Karpas-422 (cell line): ENCODE measurements around the gene DGAT2. TPM values are rescaled to one million over a fixed set of nuclear protein-coding genes. Genes with fewer than 3 reads are reported as not detected.

Source experiments
- DNase-seq: peaks from one replicate; pipeline ENCODE4 v3.0.0-alpha.2; 2015
- H2AFZ ChIP-seq: fragments of 200-600 bp; sonication (generic); 2 replicates; pipeline ENCODE4 v1.6.1; 2014; ENCODE audit warnings: antibody characterized with exemption, low read length, mixed read lengths
- H3K27ac ChIP-seq: fragments of 200-600 bp; sonication (generic); 2 replicates; pipeline ENCODE4 v1.5.1; 2014; ENCODE audit warnings: mild to moderate bottlenecking, low read length, moderate library complexity
- H3K27me3 ChIP-seq: fragments of 200-600 bp; sonication (generic); 2 replicates; pipeline ENCODE4 v1.6.1; 2014; ENCODE audit warnings: low read length, mixed read lengths
- H3K36me3 ChIP-seq: fragments of 200-600 bp; sonication (generic); 2 replicates; pipeline ENCODE4 v1.6.1; 2014; ENCODE audit warnings: low read length, mixed read lengths; ENCODE audit not compliant: insufficient read depth
- H3K4me1 ChIP-seq: fragments of 200-600 bp; sonication (generic); 2 replicates; pipeline ENCODE4 v1.6.1; 2014; ENCODE audit warnings: mild to moderate bottlenecking, low read length, mixed read lengths
- H3K4me2 ChIP-seq: fragments of 200-600 bp; sonication (generic); 2 replicates; pipeline ENCODE4 v1.6.1; 2014; ENCODE audit warnings: low read length, low read depth, mild to moderate bottlenecking; ENCODE audit not compliant: poor library complexity, severe bottlenecking
- H3K4me3 ChIP-seq: fragments of 200-600 bp; sonication (generic); 2 replicates; pipeline ENCODE4 v1.5.1; 2014; ENCODE audit warnings: mild to moderate bottlenecking, antibody characterized with exemption, low read length, mixed read lengths
- H3K79me2 ChIP-seq: fragments of 200-600 bp; sonication (generic); 2 replicates; pipeline ENCODE4 v1.6.1; 2014; ENCODE audit warnings: mild to moderate bottlenecking, low read length, mixed read lengths
- H3K9ac ChIP-seq: fragments of 200-600 bp; sonication (generic); 2 replicates; pipeline ENCODE4 v1.6.0; 2014; ENCODE audit warnings: low read length
- H3K9me2 ChIP-seq: fragments of 200-600 bp; sonication (generic), shearing (Covaris generic); replicated peaks from 2 replicates; pipeline ENCODE4 v1.6.0; 2014; ENCODE audit warnings: mild to moderate bottlenecking, low read length, moderate library complexity; ENCODE audit not compliant: insufficient read depth
- H3K9me3 ChIP-seq: fragments of 300-700, 200-600 bp; sonication (generic); 2 replicates; pipeline ENCODE4 v1.6.1; 2014; ENCODE audit warnings: low read length, mixed read lengths
- H4K20me1 ChIP-seq: fragments of 200-600 bp; sonication (generic); 2 replicates; pipeline ENCODE4 v1.6.1; 2014; ENCODE audit warnings: mild to moderate bottlenecking, antibody characterized with exemption, low read length, low read depth; ENCODE audit not compliant: insufficient read depth
- total RNA-seq: library from RNA; depleted of rRNA; stranded (reverse); fragments of >200 nt; shearing (Covaris generic); gene quantifications from 2 replicates; pipeline ENCODE4 v1.2.3, GENCODE V29; 2014; ENCODE audit warnings: low replicate concordance; rRNA removed

DGAT2 gene
- 1.9 and 3.7 TPM in 2 replicates for total RNA-seq

DNA sequence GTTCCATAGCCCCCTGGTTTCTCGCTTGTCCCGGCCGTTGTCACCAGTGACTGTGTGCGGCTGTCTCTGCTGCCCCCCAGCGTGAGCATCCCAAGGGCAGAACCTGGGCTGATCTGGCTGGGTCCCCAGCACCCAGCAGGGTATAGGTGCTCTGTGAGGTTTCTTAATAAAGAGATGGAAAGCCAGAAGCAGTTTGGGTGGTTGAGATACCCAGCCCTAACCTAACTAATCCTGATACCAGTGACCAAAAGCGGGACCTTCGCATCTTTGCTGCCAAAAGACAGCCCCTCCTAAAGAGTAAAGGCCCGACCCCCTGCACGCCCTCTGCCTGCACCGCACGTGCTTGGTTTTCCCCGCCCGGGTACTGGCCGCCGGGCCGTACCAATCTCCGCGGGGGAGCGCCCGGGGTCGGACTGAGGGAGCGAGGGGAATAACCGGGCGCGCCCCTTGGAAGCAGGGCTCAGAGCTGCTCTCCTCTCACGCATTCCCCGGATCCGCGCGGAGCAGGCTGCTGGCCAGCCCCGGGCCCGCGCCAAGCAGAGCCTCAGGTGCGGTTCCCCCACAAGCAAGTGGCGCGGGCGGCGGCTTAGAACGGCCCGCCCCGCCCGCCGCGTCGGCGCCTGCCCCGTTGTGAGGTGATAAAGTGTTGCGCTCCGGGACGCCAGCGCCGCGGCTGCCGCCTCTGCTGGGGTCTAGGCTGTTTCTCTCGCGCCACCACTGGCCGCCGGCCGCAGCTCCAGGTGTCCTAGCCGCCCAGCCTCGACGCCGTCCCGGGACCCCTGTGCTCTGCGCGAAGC lies at the start of gene DGAT2:
TSS of gene DGAT2 (plus strand) at position 667 of the 797 bp plus-strand sequence. CDS start 214 bp downstream, outside the sequence.
- Histone ChIP-seq H3K9me3 (no peaks in the 10 kb centered on the region), H4K20me1 (no peaks in the 10 kb centered on the region), H3K27me3 (no peaks in the 10 kb centered on the region), H3K4me3 (peak within 1 kb of the TSS; percentile 66), H3K4me1 (peaks cover 29% of the 10 kb centered on the region), H2AFZ (peak within 1 kb of the TSS; percentile 98), H3K9ac (peak within 1 kb of the TSS; percentile 78), H3K36me3 (no peaks in the 10 kb centered on the region), H3K4me2 (peak within 1 kb of the TSS; percentile 78), H3K9me2 (no peaks in the 10 kb centered on the region), H3K79me2 (no peaks in the 10 kb centered on the region), H3K27ac (no peak within 1 kb of the TSS)
- DNase-seq = peak; percentile 90

- H3K9me2 ChIP-seq = no peaks in the 10 kb centered on the region
- no peak overlapping the region for H2AFZ ChIP-seq
- H3K9me3 ChIP-seq = no peaks in the 10 kb centered on the region
- no peak for DNase-seq
- H3K9ac ChIP-seq = no peak overlapping the region
- H4K20me1 ChIP-seq = no peaks in the 10 kb centered on the region
- H3K36me3 ChIP-seq = no peaks in the 10 kb centered on the region
- no peak overlapping the region for H3K4me2 ChIP-seq
- no peak overlapping the region for H3K27ac ChIP-seq
- no peaks in the 10 kb centered on the region for H3K27me3 ChIP-seq
- H3K79me2 ChIP-seq = no peaks in the 10 kb centered on the region
- H3K4me1 ChIP-seq = no peaks in the 10 kb centered on the region
- no peak overlapping the region for H3K4me3 ChIP-seq
Observed at GRCh38 chr11:75719340-75720239, 49.0 kb upstream of the DGAT2 start.

GRCh38 chr11:75720639-75721038 lies 47.9 kb upstream of the DGAT2 start:
- no peak overlapping the region for H3K27ac ChIP-seq
- H3K4me1 ChIP-seq = no peaks in the 10 kb centered on the region
- no peaks in the 10 kb centered on the region for H3K27me3 ChIP-seq
- no peaks in the 10 kb centered on the region for H3K79me2 ChIP-seq
- no peak overlapping the region for H2AFZ ChIP-seq
- H3K9ac ChIP-seq = no peak overlapping the region
- no peaks in the 10 kb centered on the region for H3K36me3 ChIP-seq
- H3K4me3 ChIP-seq = no peak overlapping the region
- H4K20me1 ChIP-seq = no peaks in the 10 kb centered on the region
- H3K9me3 ChIP-seq = no peaks in the 10 kb centered on the region
- no peak overlapping the region for H3K4me2 ChIP-seq
- DNase-seq = no peak
- no peaks in the 10 kb centered on the region for H3K9me2 ChIP-seq

GRCh38 chr11:75721852-75722668 lies 46.5 kb upstream of the DGAT2 start:
- H3K4me3 ChIP-seq = no peak overlapping the region
- H3K9ac ChIP-seq = no peak overlapping the region
- no peaks in the 10 kb centered on the region for H3K9me2 ChIP-seq
- no peaks in the 10 kb centered on the region for H3K79me2 ChIP-seq
- no peak overlapping the region for H3K4me2 ChIP-seq
- H3K36me3 ChIP-seq = no peaks in the 10 kb centered on the region
- H4K20me1 ChIP-seq = no peaks in the 10 kb centered on the region
- DNase-seq = no peak
- H3K4me1 ChIP-seq = no peaks in the 10 kb centered on the region
- no peaks in the 10 kb centered on the region for H3K27me3 ChIP-seq
- H3K9me3 ChIP-seq = no peaks in the 10 kb centered on the region
- H2AFZ ChIP-seq = no peak overlapping the region
- H3K27ac ChIP-seq = no peak overlapping the region

DNA sequence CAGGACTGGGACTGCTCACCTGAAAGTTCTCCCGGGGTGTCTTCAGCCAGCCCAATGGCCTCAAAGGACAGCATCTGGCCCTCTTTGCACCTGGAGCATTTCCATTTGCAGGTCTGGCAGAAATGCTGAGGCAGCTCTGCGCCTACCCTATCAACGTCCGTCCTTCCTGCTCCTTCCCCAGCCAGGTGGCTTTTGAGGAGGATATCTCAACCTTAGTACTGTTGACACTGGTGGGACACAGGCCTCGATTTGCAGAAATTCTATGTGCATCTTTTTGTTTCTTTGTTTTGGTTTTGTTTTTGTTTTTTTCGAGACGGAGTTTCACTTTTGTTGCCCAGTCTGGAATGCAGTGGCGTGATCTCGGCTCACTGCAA lies 45.9 kb upstream of the DGAT2 start:
- no peaks in the 10 kb centered on the region for H3K9me2 ChIP-seq
- H3K36me3 ChIP-seq = no peaks in the 10 kb centered on the region
- no peak for DNase-seq
- no peaks in the 10 kb centered on the region for H4K20me1 ChIP-seq
- H3K9ac ChIP-seq = no peak overlapping the region
- no peaks in the 10 kb centered on the region for H3K79me2 ChIP-seq
- H3K4me1 ChIP-seq = no peaks in the 10 kb centered on the region
- no peaks in the 10 kb centered on the region for H3K9me3 ChIP-seq
- H3K27me3 ChIP-seq = no peaks in the 10 kb centered on the region
- H3K4me2 ChIP-seq = no peak overlapping the region
- H3K4me3 ChIP-seq = no peak overlapping the region
- H2AFZ ChIP-seq = no peak overlapping the region
- H3K27ac ChIP-seq = no peak overlapping the region

DNA sequence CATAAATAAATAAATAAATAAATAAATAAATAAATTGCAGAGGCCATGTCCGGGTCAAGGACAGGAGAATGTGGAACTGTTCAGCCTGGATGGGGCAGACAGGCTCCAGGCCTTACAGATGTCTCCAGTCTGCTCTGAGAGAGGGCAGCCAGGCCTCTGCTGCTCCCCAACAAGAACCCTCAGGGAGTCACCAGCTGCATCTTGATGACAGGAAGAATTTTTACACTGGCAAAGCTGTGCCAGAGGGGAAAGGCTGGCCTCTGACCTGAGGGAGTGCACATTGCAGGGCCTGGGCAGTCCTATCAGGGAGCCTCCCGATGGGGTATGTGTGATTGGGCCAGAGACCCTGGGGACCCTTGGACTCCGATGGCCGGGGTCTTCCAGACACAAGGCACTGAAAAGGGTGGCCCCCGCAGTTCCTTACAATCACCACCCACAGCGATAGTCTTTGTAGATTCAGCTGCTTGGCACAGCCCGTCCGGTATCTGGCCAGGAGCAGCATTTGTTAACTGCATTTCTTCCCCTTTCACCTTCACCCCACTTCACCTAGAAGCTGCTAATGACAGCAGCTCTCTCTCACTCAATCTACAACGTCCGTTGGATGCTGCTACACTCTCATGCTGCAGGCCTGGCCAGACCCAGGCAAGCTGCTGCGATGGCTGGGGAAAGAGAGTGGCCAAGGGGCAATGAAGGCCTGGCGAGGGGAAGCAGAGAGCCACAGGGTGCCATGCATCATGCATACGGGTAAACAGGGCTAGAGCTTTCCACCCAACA lies 42.8 kb upstream of the DGAT2 start:
- Histone ChIP-seq H3K27ac (no peak overlapping the region), H3K9me2 (no peaks in the 10 kb centered on the region), H3K79me2 (no peaks in the 10 kb centered on the region), H2AFZ (no peak overlapping the region), H3K27me3 (no peaks in the 10 kb centered on the region), H3K4me2 (no peak overlapping the region), H3K4me3 (no peak overlapping the region), H4K20me1 (no peaks in the 10 kb centered on the region), H3K36me3 (no peaks in the 10 kb centered on the region), H3K4me1 (peaks cover 7% of the 10 kb centered on the region; the same call in 1 of the 2 replicates), H3K9me3 (no peaks in the 10 kb centered on the region), H3K9ac (no peak overlapping the region)
- no peak for DNase-seq

DNA sequence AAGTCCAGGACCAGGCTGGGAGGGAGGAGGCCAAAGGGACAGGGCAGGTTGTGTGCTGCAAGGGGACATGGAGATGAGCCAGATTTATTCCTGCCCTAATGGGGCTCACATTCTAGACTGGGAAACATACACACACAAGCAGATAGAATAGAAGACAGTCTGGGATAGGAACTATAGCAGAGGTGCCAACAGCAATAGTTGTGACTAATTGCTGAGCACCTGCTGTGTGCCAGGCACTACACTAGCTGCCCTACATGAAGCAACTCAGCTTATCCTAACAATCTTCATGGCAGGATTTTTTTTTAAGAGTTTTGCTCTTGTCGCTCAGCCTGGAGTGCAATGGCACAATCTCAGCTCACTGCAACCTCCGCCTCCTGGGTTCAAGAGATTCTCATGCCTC lies 39.6 kb upstream of the DGAT2 start:
- H3K4me1 ChIP-seq = peaks cover 7% of the 10 kb centered on the region; the same call in 1 of the 2 replicates
- no peaks in the 10 kb centered on the region for H3K9me3 ChIP-seq
- no peak overlapping the region for H3K4me3 ChIP-seq
- no peak overlapping the region for H3K27ac ChIP-seq
- no peaks in the 10 kb centered on the region for H3K27me3 ChIP-seq
- DNase-seq = no peak
- H3K79me2 ChIP-seq = no peaks in the 10 kb centered on the region
- no peak overlapping the region for H2AFZ ChIP-seq
- no peaks in the 10 kb centered on the region for H3K36me3 ChIP-seq
- no peaks in the 10 kb centered on the region for H3K9me2 ChIP-seq
- H3K9ac ChIP-seq = no peak overlapping the region
- no peaks in the 10 kb centered on the region for H4K20me1 ChIP-seq
- no peak overlapping the region for H3K4me2 ChIP-seq
